Prostate gland (tissue), 2 donors: Measurements from ENCODE around the gene CD59. TPM values are rescaled to one million over a fixed set of nuclear protein-coding genes. Genes with fewer than 3 reads are reported as not detected.

Source experiments
- DNase-seq: peaks from one replicate; pipeline ENCODE4 v3.0.0-alpha.2; 2019; ENCODE audit warnings: low spot score
- H3K27ac ChIP-seq, 2 donors: fragments of 200-600 bp; sonication (generic); 2 replicates each; pipeline ENCODE4 v1.5.1; 2017 to 2019
- H3K27me3 ChIP-seq: fragments of 200-600 bp; sonication (generic); replicated peaks from 2 replicates; pipeline ENCODE4 v1.5.1; 2019; ENCODE audit not compliant: insufficient read depth
- H3K36me3 ChIP-seq, 2 donors: fragments of 200-600 bp; sonication (generic); 1 replicate in 1 of 2; 2 replicates in 1 of 2; pipeline versions ENCODE4 v1.5.1 to v1.8.1; 2017 to 2019
- H3K4me1 ChIP-seq: fragments of 200-600 bp; sonication (generic); replicated peaks from 2 replicates; pipeline ENCODE4 v1.5.1; 2019
- H3K4me3 ChIP-seq, 2 donors: fragments of 200-600 bp; sonication (generic); 2 replicates each; pipeline ENCODE4 v1.5.1; 2017 to 2019
- H3K9me3 ChIP-seq: fragments of 200-600 bp; sonication (generic); 2 replicates; pipeline ENCODE4 v1.5.1; 2017
- CTCF ChIP-seq, 4 experiments: fragments of 200-600 bp in 2 of 4; fragments of 450-650 bp in 2 of 4; sonication (generic) in 2 of 4; IDR thresholded peaks; 1 replicate in 3 of 4; 2 replicates in 1 of 4; pipeline ENCODE4 v1.5.1; 2016 to 2019; ENCODE audit warnings: antibody characterized with exemption in 4 of 4, mild to moderate bottlenecking in 2 of 4, moderate library complexity in 2 of 4
- POLR2A ChIP-seq: fragments of 450-650 bp; IDR thresholded peaks from one replicate; pipeline ENCODE4 v1.6.1; 2016; ENCODE audit warnings: antibody characterized with exemption, mild to moderate bottlenecking
- POLR2AphosphoS5 ChIP-seq: sonication (generic); formaldehyde crosslinking; IDR thresholded peaks from one replicate; pipeline ENCODE4 v1.6.1; 2017; ENCODE audit warnings: antibody characterized with exemption
- WGBS: methylation state at CpG from one replicate; pipeline ENCODE4 v1.1.5; 2018; 5-methylcytosine and 5-hydroxymethylcytosine counted together
- intact Hi-C: fragments of 100-400 bp; cut with DNase I; formaldehyde crosslinking; loops from one replicate; pipeline ENCODE4 v1.14.2; 2022
- total RNA-seq, 2 donors: library from RNA; depleted of rRNA; stranded (reverse); fragments of >200 nt; gene quantifications; one replicate each; pipeline ENCODE4 v1.1.0, GENCODE V29; 2016

The CD59 gene
- total RNA-seq, 2 donors from 2014 or later = 205 to 274 TPM

GRCh38 chr11:33773987-33774735 is 37.9 kb upstream of the CD59 start, which contains the start of gene FBXO3:
FBXO3 (minus strand) TSS chr11:33774520; CDS start chr11:33774497, 23 bp downstream.
- Histone ChIP-seq H3K27ac (peak within 1 kb of the TSS; percentile 79 to 83), H3K36me3 (no peaks in the 10 kb centered on the region), H3K27me3 (no peaks in the 10 kb centered on the region), H3K4me3 (peak within 1 kb of the TSS; percentile 94 to 96), H3K4me1 (no peaks in the 10 kb centered on the region), H3K9me3 (no peaks in the 10 kb centered on the region)
- 0% methylated on average over 36 of the region's 64 CpGs for WGBS
- TF ChIP-seq CTCF (IDR thresholded peaks at IDR 0.05) = no peak
- TF ChIP-seq POLR2A = no peak
- TF ChIP-seq POLR2AphosphoS5 = peak; percentile 69
- DNase-seq = peak; percentile 88
- intact Hi-C loops = no loop called here

- Histone ChIP-seq H3K27ac (peak overlapping the region; percentile 79 to 83), H3K36me3 (no peaks in the 10 kb centered on the region), H3K27me3 (no peaks in the 10 kb centered on the region), H3K4me1 (no peaks in the 10 kb centered on the region), H3K4me3 (peak overlapping the region; percentile 94 to 96), H3K9me3 (no peaks in the 10 kb centered on the region)
- DNase-seq = no peak
- 5% methylated on average over 22 of the region's 22 CpGs for WGBS
- intact Hi-C loops = no loop called here
- TF ChIP-seq CTCF (IDR thresholded peaks at IDR 0.05) = no peak
These were observed 37.3 kb upstream of the CD59 start for GRCh38 chr11:33773404-33773986.

- no peak for DNase-seq
- TF ChIP-seq POLR2A (no peak), POLR2AphosphoS5 (no peak), CTCF (IDR thresholded peaks at IDR 0.05) (no peak)
- Histone ChIP-seq H3K27me3 (no peaks in the 10 kb centered on the region), H3K4me3 (no peak overlapping the region), H3K27ac (no peak overlapping the region), H3K9me3 (no peaks in the 10 kb centered on the region), H3K36me3 (no peaks in the 10 kb centered on the region), H3K4me1 (no peaks in the 10 kb centered on the region)
- intact Hi-C loops = no loop called here
- WGBS = 81% methylated on average over 1 of the region's 1 CpG
These were observed 36.6 kb upstream of the CD59 start for GRCh38 chr11:33772870-33773269.

- Histone ChIP-seq H3K36me3 (no peaks in the 10 kb centered on the region), H3K9me3 (no peaks in the 10 kb centered on the region), H3K4me1 (no peaks in the 10 kb centered on the region), H3K4me3 (no peak overlapping the region), H3K27ac (no peak overlapping the region), H3K27me3 (no peaks in the 10 kb centered on the region)
- TF ChIP-seq POLR2AphosphoS5 (no peak), POLR2A (no peak), CTCF (IDR thresholded peaks at IDR 0.05) (no peak)
- DNase-seq = no peak
- intact Hi-C loops = no loop called here
- WGBS = 82% methylated on average over 4 of the region's 4 CpGs
These were observed 36.1 kb upstream of the CD59 start for GRCh38 chr11:33772300-33772699.

GRCh38 chr11:33770236-33770635 is 34.0 kb upstream of the CD59 start:
- WGBS = 48% methylated on average over 2 of the region's 2 CpGs
- Histone ChIP-seq H3K4me1 (no peaks in the 10 kb centered on the region), H3K27ac (no peak overlapping the region), H3K4me3 (no peak overlapping the region), H3K9me3 (no peaks in the 10 kb centered on the region), H3K36me3 (no peaks in the 10 kb centered on the region), H3K27me3 (no peaks in the 10 kb centered on the region)
- TF ChIP-seq POLR2A (no peak), CTCF (IDR thresholded peaks at IDR 0.05) (no peak), POLR2AphosphoS5 (no peak)
- intact Hi-C loops = no loop called here
- no peak for DNase-seq
